GM21447 (cell line): ENCODE measurements around the gene GALNT1.

ENCODE experiments used
- ATAC-seq: cut with Tn5 transposase; IDR thresholded peaks from one replicate; pipeline ENCODE4 v1.9.1; 2021; ENCODE audit not compliant: unreplicated experiment

GALNT1 gene

DNA sequence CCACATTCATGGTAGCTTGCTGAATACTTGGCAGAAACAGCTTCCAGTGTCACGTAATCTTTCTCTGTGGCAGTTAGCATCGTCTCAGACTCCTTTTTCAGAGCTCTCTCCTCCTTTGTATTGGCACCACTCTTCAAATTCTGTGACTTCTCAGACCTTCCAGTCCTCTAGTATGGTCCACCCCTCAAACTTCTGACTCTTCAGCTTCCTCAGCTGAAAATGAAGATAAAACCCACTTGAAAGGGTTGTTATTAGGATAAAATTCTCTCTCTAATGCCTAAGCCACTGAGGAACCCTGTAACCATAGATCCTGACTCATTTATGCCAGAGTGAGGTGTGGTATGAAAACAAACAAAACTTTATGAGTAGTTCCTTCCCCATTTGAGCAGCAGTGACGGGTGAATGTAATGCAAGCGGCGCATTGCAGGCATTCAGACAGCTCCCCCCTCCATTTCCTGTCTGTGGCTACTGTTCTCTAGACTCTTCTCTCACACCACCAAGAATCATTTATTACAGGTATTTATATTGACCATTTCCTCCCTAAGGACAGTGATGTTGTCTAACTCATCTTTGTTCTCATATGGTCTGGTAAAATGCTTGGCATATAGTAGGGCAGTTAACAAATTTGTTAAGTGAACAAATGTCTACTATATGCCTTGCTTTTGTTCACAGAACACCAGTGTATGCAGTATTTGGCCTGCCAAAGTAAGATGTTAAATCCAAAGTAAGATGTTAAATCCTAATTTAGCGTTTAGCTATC lies 35.3 kb downstream of the GALNT1 start:
- ATAC-seq = peak; percentile 99

- no peak for ATAC-seq
Measured at GRCh38 chr18:35617865-35618264, 36.3 kb downstream of the GALNT1 start.

DNA sequence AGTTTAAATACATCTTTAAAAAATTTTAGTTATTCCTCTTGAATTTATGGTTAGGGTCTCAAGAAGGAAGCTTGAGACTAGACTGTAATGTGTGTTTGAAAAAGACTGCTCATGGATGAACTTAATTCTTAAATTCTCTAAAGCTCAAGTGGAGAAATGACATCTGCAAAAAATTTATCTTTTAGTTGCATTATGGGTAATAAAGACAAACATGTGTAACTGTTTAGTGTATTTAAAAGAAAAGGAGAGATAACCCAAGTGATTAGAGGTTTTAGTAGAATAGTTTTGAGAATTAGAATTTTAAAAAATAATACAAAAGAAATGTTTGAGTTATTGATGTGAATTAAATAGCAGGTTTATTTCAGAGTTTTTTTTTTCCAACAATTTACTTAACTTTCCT lies 36.7 kb downstream of the GALNT1 start:
- ATAC-seq = no peak

DNA sequence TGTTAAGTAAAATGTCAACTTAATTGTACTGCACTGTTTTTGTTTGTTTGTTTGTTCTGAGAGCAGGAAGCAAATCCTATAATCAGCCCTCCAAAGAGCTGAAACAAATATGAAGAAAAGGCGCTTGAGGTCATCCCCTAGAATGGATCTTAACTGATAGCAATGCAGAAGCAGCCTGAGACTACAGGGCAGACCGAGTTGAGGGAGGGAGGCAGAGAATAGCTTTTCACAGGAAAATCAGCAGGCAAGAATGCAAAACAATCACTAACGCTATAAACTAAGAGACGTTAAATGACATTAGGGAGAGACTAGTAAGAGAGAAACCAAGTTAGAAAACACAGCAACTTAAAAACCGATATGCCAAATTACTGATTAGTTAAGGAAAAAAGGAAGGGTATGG lies 37.2 kb downstream of the GALNT1 start:
- no peak for ATAC-seq

DNA sequence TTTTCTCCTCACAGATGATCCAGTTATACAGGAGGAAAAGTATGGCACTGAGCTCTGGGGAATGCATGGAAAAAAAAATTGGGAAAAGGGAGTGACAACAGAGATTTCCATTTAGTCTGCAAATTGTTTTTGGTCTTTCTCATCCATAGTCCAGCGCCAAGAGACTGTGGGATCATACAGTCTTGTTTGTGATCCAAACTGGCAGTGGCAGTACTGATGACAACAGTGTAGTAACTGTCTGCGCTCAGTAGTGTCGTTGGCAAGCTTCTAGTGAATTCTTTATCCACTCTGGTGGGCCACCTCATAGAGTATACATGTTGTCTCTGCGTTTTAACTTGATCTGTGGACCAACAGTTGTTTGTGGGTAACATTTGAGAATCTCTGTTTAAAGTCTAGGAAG lies 37.9 kb downstream of the GALNT1 start:
- no peak for ATAC-seq

- ATAC-seq = no peak
Measured at GRCh38 chr18:35619941-35620340, 38.4 kb downstream of the GALNT1 start.

DNA sequence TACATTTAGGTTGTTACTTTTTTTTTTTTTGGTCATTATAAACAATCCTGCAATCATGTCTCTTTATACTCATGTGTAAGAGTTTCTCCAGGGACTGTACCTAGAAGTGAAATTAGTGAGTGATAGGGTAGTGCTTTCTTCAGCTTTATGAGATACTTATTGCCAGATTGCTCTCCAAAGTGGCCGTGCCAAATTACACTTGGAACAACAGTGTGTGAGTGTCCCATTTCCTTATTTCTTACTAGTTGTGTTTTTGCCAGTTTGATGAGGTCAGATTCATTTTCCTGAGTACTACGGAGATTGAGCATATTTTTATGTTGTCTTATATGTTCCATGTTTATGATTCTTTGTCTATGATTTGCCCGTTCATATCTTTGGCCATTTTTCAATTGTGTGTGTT lies 39.2 kb downstream of the GALNT1 start:
- no peak for ATAC-seq

- no peak for ATAC-seq
Measured at GRCh38 chr18:35623255-35623654, 41.7 kb downstream of the GALNT1 start.

DNA sequence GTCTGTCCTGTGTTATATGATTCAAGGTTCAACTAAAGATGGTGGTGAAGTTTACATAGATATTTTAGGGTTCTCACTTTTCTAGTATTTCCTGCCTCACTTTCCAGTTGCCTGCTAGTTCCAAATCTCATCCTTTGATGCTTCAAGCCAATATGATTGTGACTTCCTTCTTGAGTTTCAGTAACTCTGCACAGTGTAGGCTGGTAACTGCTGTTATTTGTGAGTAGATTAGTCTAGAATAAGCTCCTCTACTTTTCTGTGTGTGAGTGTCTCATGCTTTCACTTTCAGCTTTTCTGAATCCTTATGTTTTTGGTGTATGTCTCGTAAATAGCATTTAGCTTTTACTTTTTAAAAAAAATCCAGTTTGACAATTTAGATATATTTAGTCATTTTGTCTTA lies 42.6 kb downstream of the GALNT1 start:
- ATAC-seq = peak; percentile 87

- no peak for ATAC-seq
Measured at GRCh38 chr18:35625232-35625631, 43.7 kb downstream of the GALNT1 start.

GRCh38 chr18:35633761-35634160 lies 52.2 kb downstream of the GALNT1 start:
- no peak for ATAC-seq

GRCh38 chr18:35634323-35634722 lies 52.8 kb downstream of the GALNT1 start:
- no peak for ATAC-seq

DNA sequence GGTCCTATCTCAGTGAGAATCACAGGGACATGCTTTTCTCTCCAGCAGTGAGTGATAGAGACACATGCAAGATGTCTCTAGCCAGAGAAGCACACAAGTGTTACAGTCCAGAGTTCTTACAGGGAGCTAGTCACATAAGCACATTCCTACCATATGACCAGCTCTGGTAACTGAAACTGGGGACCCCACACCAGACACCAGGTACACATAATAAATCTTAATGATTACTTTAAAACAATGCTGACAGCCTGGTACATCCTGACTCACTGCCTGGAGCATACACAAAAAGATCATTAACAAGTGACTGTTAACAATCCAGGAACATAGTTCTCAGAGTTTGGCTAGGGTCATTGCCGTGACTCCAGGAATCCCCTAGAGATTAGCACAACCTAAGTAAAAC lies 53.6 kb downstream of the GALNT1 start:
- no peak for ATAC-seq

DNA sequence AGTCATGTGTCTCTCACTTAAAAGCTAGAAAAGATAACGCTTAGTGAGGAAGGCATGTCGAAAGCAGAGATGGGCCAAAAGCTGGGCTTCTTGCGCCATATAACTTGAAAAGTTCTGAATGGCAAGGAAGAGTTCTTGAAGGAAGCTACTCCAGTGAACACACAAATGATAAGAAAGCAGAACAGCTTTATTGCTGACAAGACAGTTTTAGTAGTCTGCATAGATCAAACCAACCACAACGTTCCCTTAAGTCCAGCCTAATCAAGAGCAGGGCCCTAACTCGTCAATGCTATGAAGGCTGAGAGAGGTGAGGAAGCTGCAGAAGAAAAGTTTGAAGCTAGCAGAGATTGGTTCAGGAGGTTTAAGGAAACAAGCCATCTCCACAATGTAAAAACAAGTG lies 55.7 kb downstream of the GALNT1 start:
- no peak for ATAC-seq

DNA sequence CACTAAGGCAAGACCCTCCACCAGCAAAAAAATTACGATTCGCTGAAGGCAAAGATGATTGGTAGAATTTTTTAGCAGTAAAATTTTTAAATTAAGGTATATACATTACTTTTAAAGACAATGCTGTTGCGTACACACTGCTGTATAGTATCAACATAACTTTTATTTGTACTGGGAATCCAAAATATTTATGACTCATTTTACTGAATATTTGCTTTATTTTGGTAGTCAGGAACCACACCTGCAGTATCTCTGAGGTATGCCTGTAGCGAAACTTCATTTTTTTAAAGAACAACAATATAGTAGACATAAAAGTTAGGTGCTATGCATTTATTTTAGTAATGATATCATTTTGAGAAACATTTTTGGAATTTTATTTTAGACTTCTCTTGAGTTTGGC lies 57.8 kb downstream of the GALNT1 start:
- ATAC-seq = no peak

- no peak for ATAC-seq
Measured at GRCh38 chr18:35641467-35641866, 59.9 kb downstream of the GALNT1 start.

DNA sequence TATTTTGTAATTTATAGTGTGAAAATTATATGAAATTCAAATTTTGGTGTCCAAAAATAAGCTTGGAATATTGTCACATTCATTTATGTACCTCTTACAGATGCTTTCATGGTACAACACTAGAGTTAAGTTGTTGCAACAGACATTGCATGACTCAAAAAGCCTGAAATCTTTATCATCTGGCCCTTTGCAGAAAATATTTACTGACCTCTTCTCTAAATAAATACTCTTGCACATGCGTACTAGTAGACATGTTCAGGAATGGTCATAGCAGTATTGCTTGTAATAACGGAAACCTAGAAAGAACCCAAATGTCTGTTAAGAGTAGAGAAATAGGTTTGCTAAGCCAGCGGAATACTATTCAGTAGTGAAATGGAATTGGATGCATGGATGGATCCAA lies 60.4 kb downstream of the GALNT1 start:
- ATAC-seq = no peak

DNA sequence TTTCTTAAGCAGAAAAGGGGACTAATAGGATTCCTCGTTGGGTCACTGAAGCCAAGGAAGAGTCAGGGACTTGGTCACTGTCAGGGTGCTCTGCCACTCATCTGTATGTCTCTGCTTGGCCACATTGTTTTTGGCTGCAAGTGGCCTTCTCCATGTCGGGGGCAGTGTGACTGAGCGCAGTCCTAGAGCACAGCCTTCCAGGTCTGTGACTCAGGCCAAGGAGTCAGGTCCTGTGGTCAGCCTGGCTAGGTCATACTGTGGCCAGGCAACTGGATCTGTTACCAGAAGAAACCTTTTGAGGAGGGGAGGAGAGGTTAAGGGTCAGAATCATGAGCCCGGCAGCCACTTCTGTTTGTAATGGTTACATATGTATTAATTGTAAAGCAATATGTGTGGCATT lies 61.3 kb downstream of the GALNT1 start:
- ATAC-seq = no peak

DNA sequence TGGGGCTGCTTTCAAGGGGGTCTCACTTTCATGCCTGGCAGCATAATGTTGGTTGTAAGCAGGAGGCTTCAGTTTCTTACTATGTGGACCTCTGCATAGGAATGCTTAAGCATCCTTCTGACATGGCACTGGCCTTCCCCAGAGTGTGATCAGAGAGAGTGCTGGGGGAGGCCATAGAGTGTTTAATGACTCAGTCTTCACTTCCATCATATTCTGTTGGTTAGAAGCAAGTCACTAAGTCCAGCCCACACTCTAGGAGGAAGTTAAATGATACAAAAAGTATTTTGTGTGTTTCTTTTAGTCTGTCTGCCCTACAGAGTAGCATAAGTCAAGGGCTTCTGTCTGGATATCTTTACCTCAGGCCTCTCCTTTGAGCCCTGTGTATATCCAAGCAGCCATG lies 64.9 kb downstream of the GALNT1 start:
- ATAC-seq = no peak

DNA sequence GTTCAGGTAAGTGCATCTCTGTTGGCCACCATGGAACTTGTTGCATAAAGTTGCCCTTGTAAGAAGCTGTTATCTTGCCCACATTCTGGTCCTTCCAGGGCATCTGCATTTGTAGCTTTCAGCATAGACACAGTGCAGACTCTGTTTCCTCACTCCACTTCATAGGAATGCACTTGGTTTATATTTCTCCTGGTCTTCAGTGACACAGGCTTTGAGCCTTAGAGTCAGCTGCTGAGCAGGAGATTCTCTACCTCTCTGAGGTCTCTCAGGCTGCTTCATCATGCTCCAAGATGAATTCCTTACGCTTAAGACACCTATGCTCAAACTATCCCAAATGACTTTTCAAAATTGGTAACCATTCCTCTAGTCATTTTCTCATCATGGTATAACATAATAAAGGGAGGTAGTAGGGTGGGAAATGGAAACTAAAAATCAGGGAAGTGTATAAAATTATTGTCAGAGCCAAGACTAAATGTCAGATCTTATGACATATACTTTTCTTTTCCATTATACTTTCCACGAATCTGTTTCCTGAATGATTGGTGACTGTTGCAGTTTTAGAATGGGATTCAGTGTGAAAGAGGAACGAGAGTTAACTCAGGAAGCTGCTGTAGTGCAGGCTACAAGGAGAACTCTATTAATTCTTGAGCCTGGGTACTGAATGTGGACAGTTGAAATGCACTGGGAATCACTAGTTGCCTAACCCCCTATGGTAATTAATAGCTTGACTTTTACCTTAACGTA lies 72.0 kb downstream of the GALNT1 start:
- ATAC-seq = no peak

DNA sequence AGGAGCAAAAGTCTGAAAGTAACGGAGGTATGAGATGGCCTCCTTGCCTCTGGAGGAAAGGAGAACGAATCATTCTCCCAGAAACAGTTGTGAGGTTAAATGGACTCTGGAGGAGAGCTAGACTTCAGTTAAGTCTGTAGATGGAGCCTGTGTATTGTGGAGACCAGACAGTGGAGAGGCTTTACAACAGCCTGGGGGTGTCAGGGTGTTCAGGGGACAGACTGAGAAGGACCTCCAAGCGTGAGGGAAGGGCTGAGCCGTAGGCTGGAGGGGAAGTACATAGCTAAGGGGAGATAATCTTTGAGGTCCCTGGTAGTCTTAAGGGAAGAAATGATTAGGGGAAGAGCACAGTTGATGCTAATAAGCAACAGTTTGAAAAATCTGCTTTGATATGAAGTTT lies 76.6 kb downstream of the GALNT1 start:
- ATAC-seq = no peak

GRCh38 chr18:35661483-35662146 lies 80.1 kb downstream of the GALNT1 start:
- ATAC-seq = no peak
